ENCODE measurements around the gene ABL2.

Gene ABL2

DNA sequence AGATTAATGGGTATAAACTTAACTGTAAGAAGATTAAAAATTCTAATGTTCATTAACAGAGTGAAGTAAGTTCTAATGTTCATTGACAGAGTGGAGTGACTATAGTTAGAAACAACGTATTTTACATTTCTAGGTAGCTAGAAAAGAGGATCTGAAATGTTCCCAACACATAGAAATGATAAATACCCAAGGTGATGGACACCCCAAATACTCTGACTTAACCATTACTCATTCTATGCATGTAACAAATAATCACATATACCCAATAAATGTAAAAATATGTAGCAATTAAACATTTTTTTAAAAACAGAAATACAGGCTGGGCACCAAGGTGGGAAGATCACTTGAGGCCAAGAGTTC lies 62.1 kb downstream of the ABL2 start:
- Histone ChIP-seq H3K4me1 (ENCODE audit: control insufficient read depth, low read depth, low read length) (peaks cover 3% of the 10 kb centered on the region), H3K36me3 (ENCODE audit: control insufficient read depth, low read depth, low read length) (no peaks in the 10 kb centered on the region), H3K4me3 (ENCODE audit: low read length) (no peak overlapping the region), H3K27me3 (ENCODE audit: control insufficient read depth, insufficient read depth, low read length) (no peaks in the 10 kb centered on the region), H3K27ac (ENCODE audit: low read length) (no peak overlapping the region), H3K9me3 (ENCODE audit: control insufficient read depth, low read depth, low read length) (no peaks in the 10 kb centered on the region), H3K9ac (ENCODE audit: low read length) (no peak overlapping the region)

DNA sequence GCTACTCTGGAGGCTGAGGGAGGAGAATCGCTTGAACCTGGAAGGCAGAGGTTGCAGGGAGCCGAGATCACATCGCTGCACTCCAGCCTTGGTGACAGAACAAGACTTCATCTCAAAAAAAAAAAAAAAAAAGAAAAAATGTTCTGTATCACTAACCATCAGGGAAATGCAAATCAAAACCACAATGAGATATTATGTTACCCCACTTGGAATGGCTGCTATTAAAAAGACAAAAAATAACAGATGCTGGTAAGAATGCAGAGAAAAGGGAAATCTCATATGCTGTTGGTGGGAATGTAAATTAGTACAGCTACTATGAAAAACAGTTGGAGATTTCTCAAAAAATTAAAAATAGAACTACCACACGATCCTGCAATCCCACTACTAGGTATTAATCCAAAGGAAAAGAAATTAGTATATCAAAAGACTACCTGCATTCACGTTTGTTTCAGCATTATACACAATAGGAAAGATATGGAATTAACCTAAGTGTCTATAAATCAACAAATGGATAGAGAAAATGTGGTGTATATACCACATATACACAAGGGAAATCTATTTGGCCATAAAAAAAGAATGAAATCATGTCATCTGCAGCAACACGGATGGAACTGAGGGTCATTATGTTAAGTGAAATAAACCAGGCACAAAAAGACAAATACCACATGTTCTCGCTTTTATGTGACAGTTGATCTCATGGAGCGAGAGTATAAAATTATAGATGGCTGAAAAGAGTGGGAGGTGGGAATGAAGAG lies 62.6 kb downstream of the ABL2 start:
- H3K36me3 ChIP-seq (ENCODE audit: control insufficient read depth, low read depth, low read length), result no peaks in the 10 kb centered on the region
- no peaks in the 10 kb centered on the region for H3K9me3 ChIP-seq (ENCODE audit: control insufficient read depth, low read depth, low read length)
- no peak overlapping the region for H3K9ac ChIP-seq (ENCODE audit: low read length)
- H3K4me1 ChIP-seq (ENCODE audit: control insufficient read depth, low read depth, low read length), result peaks cover 3% of the 10 kb centered on the region
- H3K27me3 ChIP-seq (ENCODE audit: control insufficient read depth, insufficient read depth, low read length), result no peaks in the 10 kb centered on the region
- H3K27ac ChIP-seq (ENCODE audit: low read length), result no peak overlapping the region
- no peak overlapping the region for H3K4me3 ChIP-seq (ENCODE audit: low read length)

DNA sequence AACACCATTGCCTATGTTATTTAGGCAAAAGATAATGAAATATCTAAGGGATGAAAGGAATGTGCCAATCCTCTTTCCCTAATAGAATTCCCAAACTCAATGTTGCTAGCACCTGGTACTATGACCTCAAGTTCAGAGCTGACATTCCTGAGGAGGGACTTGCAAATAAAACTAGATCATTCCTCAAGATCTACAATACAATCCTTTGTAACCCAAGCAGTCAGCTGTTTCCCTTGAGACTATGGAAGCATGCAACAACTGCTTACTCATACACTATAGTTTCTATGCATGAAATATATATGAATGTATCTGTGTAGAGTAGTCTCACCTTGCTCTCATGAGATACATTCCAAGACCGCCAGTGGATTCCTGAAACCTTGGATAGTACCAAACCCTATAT lies 65.0 kb downstream of the ABL2 start:
- no peak overlapping the region for H3K27ac ChIP-seq (ENCODE audit: low read length)
- H3K9me3 ChIP-seq (ENCODE audit: control insufficient read depth, low read depth, low read length), result no peaks in the 10 kb centered on the region
- H3K4me3 ChIP-seq (ENCODE audit: low read length), result no peak overlapping the region
- H3K4me1 ChIP-seq (ENCODE audit: control insufficient read depth, low read depth, low read length), result peaks cover 3% of the 10 kb centered on the region
- no peak overlapping the region for H3K9ac ChIP-seq (ENCODE audit: low read length)
- H3K36me3 ChIP-seq (ENCODE audit: control insufficient read depth, low read depth, low read length), result no peaks in the 10 kb centered on the region
- no peaks in the 10 kb centered on the region for H3K27me3 ChIP-seq (ENCODE audit: control insufficient read depth, insufficient read depth, low read length)

DNA sequence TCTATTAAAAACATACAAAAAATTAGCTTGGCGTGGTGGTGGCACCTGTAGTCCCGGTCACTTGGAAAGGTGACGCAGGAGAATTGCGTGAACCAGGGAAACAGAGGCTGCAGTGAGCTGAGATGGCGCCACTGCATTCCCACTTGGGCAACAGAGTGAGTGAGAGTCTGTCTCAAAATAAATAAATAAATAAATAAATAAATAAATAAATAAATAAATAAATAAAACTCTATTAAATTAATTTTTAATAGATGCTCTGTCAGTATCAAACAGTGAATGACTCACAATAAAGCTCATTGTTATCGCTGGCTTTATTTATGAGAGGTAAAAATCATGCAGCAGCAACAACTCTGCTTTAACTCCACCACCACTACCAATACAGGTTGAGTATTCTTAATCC lies 72.8 kb downstream of the ABL2 start:
- no peak overlapping the region for H3K27ac ChIP-seq (ENCODE audit: low read length)
- H3K9ac ChIP-seq (ENCODE audit: low read length), result no peak overlapping the region
- H3K4me3 ChIP-seq (ENCODE audit: low read length), result no peak overlapping the region
- no peaks in the 10 kb centered on the region for H3K36me3 ChIP-seq (ENCODE audit: control insufficient read depth, low read depth, low read length)
- H3K9me3 ChIP-seq (ENCODE audit: control insufficient read depth, low read depth, low read length), result no peaks in the 10 kb centered on the region
- no peaks in the 10 kb centered on the region for H3K4me1 ChIP-seq (ENCODE audit: control insufficient read depth, low read depth, low read length)
- H3K27me3 ChIP-seq (ENCODE audit: control insufficient read depth, insufficient read depth, low read length), result no peaks in the 10 kb centered on the region

DNA sequence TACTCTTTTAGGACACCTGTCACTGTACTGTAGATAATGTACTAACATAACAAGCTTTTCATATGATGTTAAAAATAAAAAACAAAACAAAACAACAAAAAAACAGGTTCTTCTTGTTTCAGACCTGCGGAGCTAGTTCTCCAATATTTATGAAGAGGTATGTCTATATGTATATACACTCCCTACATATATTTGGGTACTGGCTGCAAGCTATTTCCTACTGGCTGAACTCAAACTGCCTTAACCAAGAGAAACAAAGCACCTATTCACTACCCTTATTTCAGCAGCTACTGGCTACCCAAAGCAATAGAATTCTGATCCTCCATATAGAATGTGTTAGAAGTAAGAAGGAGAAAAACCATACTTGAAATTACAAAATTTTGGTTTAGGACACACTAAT lies 73.5 kb downstream of the ABL2 start:
- no peak overlapping the region for H3K4me3 ChIP-seq (ENCODE audit: low read length)
- no peak overlapping the region for H3K27ac ChIP-seq (ENCODE audit: low read length)
- H3K9me3 ChIP-seq (ENCODE audit: control insufficient read depth, low read depth, low read length), result no peaks in the 10 kb centered on the region
- no peaks in the 10 kb centered on the region for H3K27me3 ChIP-seq (ENCODE audit: control insufficient read depth, insufficient read depth, low read length)
- no peak overlapping the region for H3K9ac ChIP-seq (ENCODE audit: low read length)
- H3K36me3 ChIP-seq (ENCODE audit: control insufficient read depth, low read depth, low read length), result no peaks in the 10 kb centered on the region
- H3K4me1 ChIP-seq (ENCODE audit: control insufficient read depth, low read depth, low read length), result no peaks in the 10 kb centered on the region

DNA sequence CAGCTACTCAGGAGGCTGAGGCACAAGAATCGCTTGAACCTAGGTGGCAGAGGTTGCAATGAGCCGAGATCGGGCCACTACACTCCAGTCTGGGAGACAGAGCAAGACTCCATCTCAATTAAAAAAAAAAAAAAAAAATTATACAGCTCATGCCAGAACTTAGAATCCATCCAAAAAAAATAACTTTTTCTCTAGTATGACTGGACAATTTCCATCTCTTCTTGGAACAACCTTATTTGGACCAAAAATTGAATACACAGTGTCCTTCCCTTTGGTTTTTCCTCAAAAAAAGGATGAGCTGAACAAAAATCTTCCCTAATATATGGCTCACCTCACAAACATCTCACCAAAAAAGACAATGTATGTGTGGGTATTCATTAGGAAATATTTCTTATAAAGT lies 73.9 kb downstream of the ABL2 start:
- Histone ChIP-seq H3K4me1 (ENCODE audit: control insufficient read depth, low read depth, low read length) (no peaks in the 10 kb centered on the region), H3K9ac (ENCODE audit: low read length) (no peak overlapping the region), H3K4me3 (ENCODE audit: low read length) (no peak overlapping the region), H3K36me3 (ENCODE audit: control insufficient read depth, low read depth, low read length) (no peaks in the 10 kb centered on the region), H3K9me3 (ENCODE audit: control insufficient read depth, low read depth, low read length) (no peaks in the 10 kb centered on the region), H3K27ac (ENCODE audit: low read length) (no peak overlapping the region), H3K27me3 (ENCODE audit: control insufficient read depth, insufficient read depth, low read length) (no peaks in the 10 kb centered on the region)

DNA sequence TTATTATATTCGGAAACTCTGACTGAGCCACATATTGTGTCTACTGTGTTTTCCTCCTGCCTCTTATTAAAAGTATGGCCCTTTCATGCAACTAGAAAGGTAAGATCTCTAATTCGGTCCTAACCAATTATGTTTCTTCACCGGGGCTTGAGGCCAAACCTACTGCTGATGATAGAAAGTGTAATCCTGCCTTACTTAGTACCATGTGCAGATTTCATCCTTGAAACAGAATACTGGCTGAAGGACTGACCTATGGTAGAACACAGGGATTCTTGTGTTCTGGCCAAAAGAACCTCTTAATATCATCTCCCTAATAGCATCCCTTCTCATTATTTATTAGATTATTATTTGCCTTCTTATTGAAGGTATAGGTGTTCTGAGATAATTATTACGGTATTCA lies 75.0 kb downstream of the ABL2 start:
- no peaks in the 10 kb centered on the region for H3K36me3 ChIP-seq (ENCODE audit: control insufficient read depth, low read depth, low read length)
- H3K4me3 ChIP-seq (ENCODE audit: low read length), result no peak overlapping the region
- H3K27ac ChIP-seq (ENCODE audit: low read length), result no peak overlapping the region
- H3K9me3 ChIP-seq (ENCODE audit: control insufficient read depth, low read depth, low read length), result no peaks in the 10 kb centered on the region
- H3K27me3 ChIP-seq (ENCODE audit: control insufficient read depth, insufficient read depth, low read length), result no peaks in the 10 kb centered on the region
- H3K9ac ChIP-seq (ENCODE audit: low read length), result no peak overlapping the region
- no peaks in the 10 kb centered on the region for H3K4me1 ChIP-seq (ENCODE audit: control insufficient read depth, low read depth, low read length)

DNA sequence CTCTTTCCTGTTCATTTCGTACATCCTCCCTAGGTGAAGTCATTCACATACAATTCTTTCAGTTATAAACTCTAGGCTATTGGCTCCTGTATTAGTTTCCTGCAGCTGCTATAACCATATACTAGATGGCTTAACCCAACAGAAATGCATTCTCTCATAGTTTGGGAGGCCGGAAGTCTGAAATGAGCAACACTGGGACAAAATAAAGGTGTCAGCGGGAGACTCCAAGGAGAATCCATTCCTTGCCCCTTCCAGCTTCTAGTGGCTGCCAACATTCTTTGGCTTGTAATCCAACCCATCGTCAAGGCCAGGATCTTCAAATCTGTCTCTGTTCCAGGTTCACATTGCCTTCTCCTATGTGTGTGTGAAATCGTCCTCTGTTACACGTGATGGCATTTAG lies 76.3 kb downstream of the ABL2 start:
- H3K27me3 ChIP-seq (ENCODE audit: control insufficient read depth, insufficient read depth, low read length), result no peaks in the 10 kb centered on the region

DNA sequence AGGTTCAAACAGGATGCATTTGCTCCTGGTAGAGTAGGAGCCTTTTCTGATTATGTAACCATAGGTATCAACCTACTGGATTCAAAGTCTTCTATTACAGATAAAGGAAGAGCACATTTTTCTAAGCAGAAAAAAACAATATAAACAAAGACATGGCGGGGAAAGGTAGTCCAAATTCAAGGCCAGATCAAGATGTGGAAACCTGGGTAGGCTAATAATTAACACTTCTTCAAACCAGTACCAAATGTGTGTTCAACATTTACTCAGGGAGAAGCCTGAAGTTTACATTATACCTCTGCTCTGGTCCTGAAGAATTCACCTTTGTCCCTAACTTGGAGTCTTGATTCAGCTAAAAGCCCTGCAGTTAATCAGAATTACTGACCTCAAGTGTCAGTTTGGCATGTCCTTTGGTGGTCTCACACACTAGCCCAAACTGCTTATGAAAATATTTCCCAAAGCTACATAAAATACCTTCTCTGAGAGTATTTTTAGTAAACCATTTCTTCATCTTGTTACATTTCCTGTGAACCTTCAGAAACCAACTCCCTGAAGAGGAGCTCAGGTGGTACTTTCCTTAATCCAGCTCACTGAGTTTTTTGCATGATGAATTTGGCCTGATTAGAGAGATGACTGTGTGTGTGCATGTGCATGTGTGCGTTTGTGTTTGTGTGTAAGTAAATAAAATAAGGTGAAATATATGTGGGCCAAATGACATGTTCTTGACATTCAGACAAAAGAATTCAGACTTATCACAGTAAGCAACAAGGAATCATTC lies 77.4 kb downstream of the ABL2 start:
- no peak overlapping the region for H3K27ac ChIP-seq (ENCODE audit: low read length)
- no peak overlapping the region for H3K9ac ChIP-seq (ENCODE audit: low read length)
- no peaks in the 10 kb centered on the region for H3K4me1 ChIP-seq (ENCODE audit: control insufficient read depth, low read depth, low read length)
- H3K9me3 ChIP-seq (ENCODE audit: control insufficient read depth, low read depth, low read length), result no peaks in the 10 kb centered on the region
- H3K4me3 ChIP-seq (ENCODE audit: low read length), result no peak overlapping the region
- H3K27me3 ChIP-seq (ENCODE audit: control insufficient read depth, insufficient read depth, low read length), result no peaks in the 10 kb centered on the region
- no peaks in the 10 kb centered on the region for H3K36me3 ChIP-seq (ENCODE audit: control insufficient read depth, low read depth, low read length)

More for the DNA sequence above, 76.3 kb downstream of the ABL2 start:
- Histone ChIP-seq H3K9ac (ENCODE audit: low read length) (no peak overlapping the region), H3K4me1 (ENCODE audit: control insufficient read depth, low read depth, low read length) (no peaks in the 10 kb centered on the region), H3K4me3 (ENCODE audit: low read length) (no peak overlapping the region), H3K27ac (ENCODE audit: low read length) (no peak overlapping the region), H3K36me3 (ENCODE audit: control insufficient read depth, low read depth, low read length) (no peaks in the 10 kb centered on the region), H3K9me3 (ENCODE audit: control insufficient read depth, low read depth, low read length) (no peaks in the 10 kb centered on the region)

DNA sequence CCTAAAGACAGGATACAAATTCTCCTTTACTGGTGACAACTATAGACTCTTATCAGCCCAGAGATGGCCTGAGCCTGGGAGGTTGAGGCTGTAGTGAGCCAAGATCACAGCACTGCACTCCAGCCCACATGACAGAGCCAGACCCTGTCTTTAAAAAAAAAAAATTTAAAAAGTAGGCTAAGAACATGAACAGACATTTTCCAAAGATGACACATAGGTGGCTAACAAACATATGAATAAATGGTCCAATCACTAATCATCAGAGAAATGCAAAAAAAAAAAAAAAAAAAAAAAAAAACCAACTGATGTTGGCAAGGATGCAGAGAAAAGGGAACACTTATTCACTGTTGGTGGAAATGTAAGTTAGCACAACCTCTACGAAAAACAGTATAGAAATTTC lies 82.6 kb downstream of the ABL2 start:
- no peak overlapping the region for H3K4me3 ChIP-seq (ENCODE audit: low read length)
- no peaks in the 10 kb centered on the region for H3K36me3 ChIP-seq (ENCODE audit: control insufficient read depth, low read depth, low read length)
- peaks cover 7% of the 10 kb centered on the region for H3K4me1 ChIP-seq (ENCODE audit: control insufficient read depth, low read depth, low read length)
- no peak overlapping the region for H3K9ac ChIP-seq (ENCODE audit: low read length)
- H3K27me3 ChIP-seq (ENCODE audit: control insufficient read depth, insufficient read depth, low read length), result no peaks in the 10 kb centered on the region
- H3K9me3 ChIP-seq (ENCODE audit: control insufficient read depth, low read depth, low read length), result no peaks in the 10 kb centered on the region
- no peak overlapping the region for H3K27ac ChIP-seq (ENCODE audit: low read length)

DNA sequence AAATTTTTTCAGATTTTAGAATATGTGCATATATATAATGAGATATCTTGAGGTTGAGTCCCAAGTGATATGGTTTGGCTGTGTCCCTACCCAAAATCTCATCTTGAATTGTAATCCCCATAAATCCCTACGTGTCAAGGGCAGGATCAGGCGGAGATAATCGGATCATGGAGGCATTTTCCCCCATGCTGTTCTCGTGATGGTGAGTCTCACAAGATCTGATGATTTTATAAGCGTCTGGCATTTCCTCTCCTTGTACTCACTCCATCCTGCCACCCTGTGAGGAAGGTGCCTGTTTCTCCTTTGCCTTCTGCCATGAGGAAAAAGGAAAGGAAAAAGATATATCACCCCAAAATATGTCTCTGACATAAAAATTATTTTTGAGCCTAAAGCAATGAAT lies 83.0 kb downstream of the ABL2 start:
- Histone ChIP-seq H3K27me3 (ENCODE audit: control insufficient read depth, insufficient read depth, low read length) (no peaks in the 10 kb centered on the region), H3K4me3 (ENCODE audit: low read length) (no peak overlapping the region), H3K36me3 (ENCODE audit: control insufficient read depth, low read depth, low read length) (no peaks in the 10 kb centered on the region), H3K9me3 (ENCODE audit: control insufficient read depth, low read depth, low read length) (no peaks in the 10 kb centered on the region), H3K27ac (ENCODE audit: low read length) (no peak overlapping the region), H3K4me1 (ENCODE audit: control insufficient read depth, low read depth, low read length) (peaks cover 12% of the 10 kb centered on the region), H3K9ac (ENCODE audit: low read length) (no peak overlapping the region)

DNA sequence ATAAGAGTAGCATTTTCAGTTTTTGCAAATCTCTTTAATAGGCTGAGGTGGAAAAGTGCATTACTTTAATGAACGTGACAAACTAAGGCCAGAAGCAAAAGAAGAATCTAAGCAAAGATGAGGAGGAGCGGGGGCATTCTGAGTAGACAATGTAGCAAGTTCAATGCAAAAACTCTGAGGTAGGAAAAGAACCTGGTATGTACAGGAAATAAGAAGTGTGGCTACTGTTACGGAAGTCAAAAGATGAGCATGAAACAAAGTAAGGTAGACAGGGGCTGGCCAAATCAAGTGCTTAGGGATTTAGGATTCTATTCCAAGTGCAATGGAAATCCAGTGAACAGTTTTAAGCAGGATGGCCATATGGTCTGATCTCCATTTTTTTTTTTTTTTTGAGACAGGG lies 84.0 kb downstream of the ABL2 start:
- Histone ChIP-seq H3K9ac (ENCODE audit: low read length) (no peak overlapping the region), H3K4me3 (ENCODE audit: low read length) (no peak overlapping the region), H3K27ac (ENCODE audit: low read length) (no peak overlapping the region), H3K27me3 (ENCODE audit: control insufficient read depth, insufficient read depth, low read length) (no peaks in the 10 kb centered on the region), H3K4me1 (ENCODE audit: control insufficient read depth, low read depth, low read length) (peaks cover 12% of the 10 kb centered on the region), H3K9me3 (ENCODE audit: control insufficient read depth, low read depth, low read length) (no peaks in the 10 kb centered on the region), H3K36me3 (ENCODE audit: control insufficient read depth, low read depth, low read length) (no peaks in the 10 kb centered on the region)
